NCI-H345 treated with DMSO at 0.1 percent for 48 hours (cell line): ENCODE data around the gene ST6GAL1.

ENCODE experiments used
- DNase-seq: peaks from one replicate; lab custom pipeline; 2025; ENCODE audit not compliant: unreplicated experiment; lab: John Stamatoyannopoulos, UW

The ST6GAL1 gene

GRCh38 chr3:187072102-187072501, 141.8 kb downstream of the ST6GAL1 start:
- DNase-seq = no peak

GRCh38 chr3:187072511-187072910, 142.2 kb downstream of the ST6GAL1 start:
- no peak for DNase-seq

- DNase-seq = no peak
Observed at GRCh38 chr3:187073581-187074098, 143.3 kb downstream of the ST6GAL1 start.

GRCh38 chr3:187074846-187075245, 144.5 kb downstream of the ST6GAL1 start:
- no peak for DNase-seq

GRCh38 chr3:187076297-187076696, 146.0 kb downstream of the ST6GAL1 start:
- DNase-seq = no peak

GRCh38 chr3:187077085-187077484, 146.8 kb downstream of the ST6GAL1 start:
- no peak for DNase-seq

GRCh38 chr3:187077537-187077936, 147.2 kb downstream of the ST6GAL1 start:
- no peak for DNase-seq

GRCh38 chr3:187079090-187080022, 149.0 kb downstream of the ST6GAL1 start:
- no peak for DNase-seq

- no peak for DNase-seq
Observed at GRCh38 chr3:187080799-187081450, 150.6 kb downstream of the ST6GAL1 start.

- no peak for DNase-seq
Observed at GRCh38 chr3:187082758-187083375, 152.5 kb downstream of the ST6GAL1 start.

GRCh38 chr3:187084126-187084525, 153.8 kb downstream of the ST6GAL1 start:
- DNase-seq = no peak

GRCh38 chr3:187084580-187084979, 154.3 kb downstream of the ST6GAL1 start:
- DNase-seq = no peak

GRCh38 chr3:187085021-187085666, 154.8 kb downstream of the ST6GAL1 start:
- DNase-seq = no peak

- DNase-seq = no peak
Observed at GRCh38 chr3:187085933-187086332, 155.6 kb downstream of the ST6GAL1 start.

GRCh38 chr3:187086831-187087230, 156.5 kb downstream of the ST6GAL1 start:
- no peak for DNase-seq

- no peak for DNase-seq
Observed at GRCh38 chr3:187088701-187089100, 158.4 kb downstream of the ST6GAL1 start.

GRCh38 chr3:187093320-187093719, 163.0 kb downstream of the ST6GAL1 start:
- no peak for DNase-seq

GRCh38 chr3:187098923-187099512, 168.7 kb downstream of the ST6GAL1 start:
- no peak for DNase-seq

- DNase-seq = no peak
Observed at GRCh38 chr3:187101184-187102072, 171.1 kb downstream of the ST6GAL1 start.
